ENCODE data around the gene LTBP2. TPM values are rescaled to one million over a fixed set of nuclear protein-coding genes. Genes with fewer than 3 reads are reported as not detected.
A peak's percentile ranks its signal among the peaks of the same experiment; 100 is the strongest.

Gene LTBP2
- 100 to 1,000 TPM; 674 to 973 TPM for total RNA-seq

- no peaks in the 10 kb centered on the region for H3K9me3 ChIP-seq
- DNase-seq (ENCODE audit: low spot score): no peak
- no peaks in the 10 kb centered on the region for H3K27me3 ChIP-seq (replicated peaks; ENCODE audit: insufficient read depth)
- ATAC-seq (ENCODE audit: insufficient number of reproducible peaks, low FRiP score, low read depth): no peak
- no peaks in the 10 kb centered on the region for H3K36me3 ChIP-seq
- no peak for TF ChIP-seq CTCF (IDR thresholded peaks at IDR 0.05)
- peaks cover 44 to 74% of the 10 kb centered on the region in 2 donors for H3K4me1 ChIP-seq (ENCODE audit: control insufficient read depth in 1 of 2, low read depth in 2 of 2)
- peak within 1 kb of the TSS; percentile 95 to 97 for H3K27ac ChIP-seq
- H3K4me3 ChIP-seq: peak within 1 kb of the TSS; percentile 92
These were observed at the start of gene LTBP2 for GRCh38 chr14:74611650-74612349. TSS of gene LTBP2 (minus strand) at chr14:74612237. CDS start at chr14:74611944, 293 bp downstream.

GRCh38 chr14:74660863-74661262, 48.8 kb upstream of the LTBP2 start:
- no peaks in the 10 kb centered on the region for H3K27me3 ChIP-seq (replicated peaks; ENCODE audit: insufficient read depth)
- no peaks in the 10 kb centered on the region for H3K9me3 ChIP-seq
- DNase-seq (ENCODE audit: low spot score) (no peak), ATAC-seq (ENCODE audit: insufficient number of reproducible peaks, low FRiP score, low read depth) (no peak)
- H3K4me3 ChIP-seq: no peak overlapping the region
- H3K36me3 ChIP-seq: peaks cover 4% of the 10 kb centered on the region
- H3K27ac ChIP-seq: peak overlapping the region; percentile 87
- no peak for TF ChIP-seq CTCF (IDR thresholded peaks at IDR 0.05)
- H3K4me1 ChIP-seq (ENCODE audit: control insufficient read depth in 1 of 2, low read depth in 2 of 2): peaks cover 33 to 91% of the 10 kb centered on the region in 2 donors

GRCh38 chr14:74660167-74660566, 48.1 kb upstream of the LTBP2 start:
- H3K4me3 ChIP-seq: no peak overlapping the region
- H3K9me3 ChIP-seq: no peaks in the 10 kb centered on the region
- no peaks in the 10 kb centered on the region for H3K27me3 ChIP-seq (replicated peaks; ENCODE audit: insufficient read depth)
- peak overlapping the region; percentile 87 for H3K27ac ChIP-seq
- TF ChIP-seq CTCF (IDR thresholded peaks at IDR 0.05): no peak
- peaks cover 40 to 91% of the 10 kb centered on the region in 2 donors for H3K4me1 ChIP-seq (ENCODE audit: control insufficient read depth in 1 of 2, low read depth in 2 of 2)
- DNase-seq (ENCODE audit: low spot score) (no peak), ATAC-seq (ENCODE audit: insufficient number of reproducible peaks, low FRiP score, low read depth) (no peak)
- peaks cover 4% of the 10 kb centered on the region for H3K36me3 ChIP-seq

- H3K36me3 ChIP-seq: peaks cover 1% of the 10 kb centered on the region
- H3K9me3 ChIP-seq: no peaks in the 10 kb centered on the region
- no peak overlapping the region for H3K4me3 ChIP-seq
- H3K27ac ChIP-seq: peak overlapping the region; percentile 48 to 87
- TF ChIP-seq CTCF (IDR thresholded peaks at IDR 0.05): no peak
- DNase-seq (ENCODE audit: low spot score): no peak
- H3K27me3 ChIP-seq (replicated peaks; ENCODE audit: insufficient read depth): no peaks in the 10 kb centered on the region
- H3K4me1 ChIP-seq (ENCODE audit: control insufficient read depth in 1 of 2, low read depth in 2 of 2): peaks cover 49 to 91% of the 10 kb centered on the region in 2 donors
- no peak for ATAC-seq (ENCODE audit: insufficient number of reproducible peaks, low FRiP score, low read depth)
These were observed 46.6 kb upstream of the LTBP2 start for GRCh38 chr14:74658535-74659131.

- no peaks in the 10 kb centered on the region for H3K27me3 ChIP-seq (replicated peaks; ENCODE audit: insufficient read depth)
- TF ChIP-seq CTCF (IDR thresholded peaks at IDR 0.05): no peak
- H3K4me1 ChIP-seq (ENCODE audit: control insufficient read depth in 1 of 2, low read depth in 2 of 2): peaks cover 45 to 91% of the 10 kb centered on the region in 2 donors
- H3K36me3 ChIP-seq: no peaks in the 10 kb centered on the region
- no peak for ATAC-seq (ENCODE audit: insufficient number of reproducible peaks, low FRiP score, low read depth)
- H3K9me3 ChIP-seq: no peaks in the 10 kb centered on the region
- no peak for DNase-seq (ENCODE audit: low spot score)
- no peak overlapping the region for H3K4me3 ChIP-seq
- H3K27ac ChIP-seq: peak overlapping the region in 1 of 2 donors; percentile 24
These were observed 44.9 kb upstream of the LTBP2 start for GRCh38 chr14:74656964-74657363.
